Measurements from ENCODE around the gene ACTL6B. TPM values are rescaled to one million over a fixed set of nuclear protein-coding genes. Genes with fewer than 3 reads are reported as not detected.

ACTL6B gene
- total and polyA plus RNA-seq, 2 of the 13 experiments (the other 11 are each of a cell fraction or from before 2014, with no cell fraction given), result not detected

GRCh38 chr7:100611983-100612729 is 44.1 kb downstream of the ACTL6B start, which contains the start of gene MOSPD3 (continued):
- peak; percentile 38; the same call in 1 of the 2 replicates for TF ChIP-seq ZBED4 (CRISPR knock-in tag; IDR thresholded peaks at IDR 0.05; ENCODE audit: borderline replicate concordance)
- no peak for TF ChIP-seq ZNF101 (CRISPR knock-in tag; IDR thresholded peaks at IDR 0.05; ENCODE audit: borderline replicate concordance, low read depth)
- no peak for TF ChIP-seq WIZ (CRISPR knock-in tag; IDR thresholded peaks at IDR 0.05)
- TF ChIP-seq GMEB1 (CRISPR knock-in tag; IDR thresholded peaks at IDR 0.05; ENCODE audit: borderline replicate concordance), result peak; percentile 66; the same call in 1 of the 2 replicates
- no peak for TF ChIP-seq ZBTB46 (CRISPR knock-in tag; IDR thresholded peaks at IDR 0.05; ENCODE audit: borderline replicate concordance)
- peak; percentile 69; the same call in 1 of the 2 replicates for TF ChIP-seq KLF12 (CRISPR knock-in tag; IDR thresholded peaks at IDR 0.05; ENCODE audit: borderline replicate concordance)
- no peak for TF ChIP-seq PRDM15 (CRISPR knock-in tag; IDR thresholded peaks at IDR 0.05)
- TF ChIP-seq ETV6 (CRISPR knock-in tag; conservative IDR thresholded peaks at IDR 0.05), result no peak
- 0 out of 2 replicates have a peak, but pooled peaks have one; percentile 49 for TF ChIP-seq TEF (CRISPR knock-in tag; IDR thresholded peaks at IDR 0.05)
- peak; percentile 80 for TF ChIP-seq CREM (IDR thresholded peaks at IDR 0.05)
- no peak for TF ChIP-seq CREM (CRISPR knock-in tag; IDR thresholded peaks at IDR 0.05)
